Stimulated activated CD4-positive, alpha-beta T cell treated with anti-CD3 and anti-CD28 coated beads, Interleukin-12 subunit alpha, Interleukin-12 subunit beta, amount 100 ng/mL, for 24 hours (primary cell): ENCODE measurements around the gene WDHD1.
"Not testable (repeated sequence)": the region's sequence is repeated elsewhere in the genome, so short reads cannot be mapped to it uniquely, and the experiment has no call there.

Experiments used
- DNase-seq, 2 experiments: peaks; one replicate each; pipeline ENCODE4 v3.0.0-alpha.2; 2020; ENCODE audit warnings: low read depth in 2 of 2

WDHD1 gene

GRCh38 chr14:55048900-55049436 is 22.1 kb upstream of the WDHD1 start:
- no peak for DNase-seq

- no peak for DNase-seq
Observed at GRCh38 chr14:55047301-55048053, 20.6 kb upstream of the WDHD1 start.

- DNase-seq: no peak
Observed at GRCh38 chr14:55045087-55045486, 18.2 kb upstream of the WDHD1 start.

- no peak for DNase-seq
Observed at GRCh38 chr14:55043528-55043927, 16.6 kb upstream of the WDHD1 start.

GRCh38 chr14:55038708-55039107 is 11.8 kb upstream of the WDHD1 start:
- no peak for DNase-seq

GRCh38 chr14:55037995-55038394 is 11.1 kb upstream of the WDHD1 start:
- not testable (repeated sequence) for DNase-seq

GRCh38 chr14:55031190-55031589 is 4.3 kb upstream of the WDHD1 start:
- no peak for DNase-seq

GRCh38 chr14:55028476-55028875 is 1.6 kb upstream of the WDHD1 start:
- no peak for DNase-seq

GRCh38 chr14:55028066-55028465 is 1.2 kb upstream of the WDHD1 start:
- no peak for DNase-seq

GRCh38 chr14:55026441-55026792 is 482 bp downstream of the WDHD1 start:
- DNase-seq: no peak

- no peak for DNase-seq
Observed at GRCh38 chr14:55025948-55026347, 951 bp downstream of the WDHD1 start.

- DNase-seq: not testable (repeated sequence)
Observed at GRCh38 chr14:55024365-55024764, 2.5 kb downstream of the WDHD1 start.

- no peak for DNase-seq
Observed at GRCh38 chr14:55019968-55020554, 6.8 kb downstream of the WDHD1 start.

GRCh38 chr14:55015006-55015405 is 11.9 kb downstream of the WDHD1 start:
- no peak for DNase-seq

- no peak for DNase-seq
Observed at GRCh38 chr14:55005071-55005470, 21.8 kb downstream of the WDHD1 start.

GRCh38 chr14:55000381-55000780 is 26.5 kb downstream of the WDHD1 start:
- no peak for DNase-seq

GRCh38 chr14:54985156-54985555 is 41.7 kb downstream of the WDHD1 start:
- no peak for DNase-seq

- DNase-seq: no peak
Observed at GRCh38 chr14:54981698-54982097, 45.2 kb downstream of the WDHD1 start.

- no peak for DNase-seq
Observed at GRCh38 chr14:54979039-54979438, 47.9 kb downstream of the WDHD1 start.

- no peak for DNase-seq
Observed at GRCh38 chr14:54976316-54976715, 50.6 kb downstream of the WDHD1 start.

GRCh38 chr14:54975856-54976255 is 51.0 kb downstream of the WDHD1 start:
- DNase-seq: no peak

- DNase-seq: no peak
Observed at GRCh38 chr14:54974788-54975414, 52.0 kb downstream of the WDHD1 start.

- no peak for DNase-seq
Observed at GRCh38 chr14:54967496-54967895, 59.4 kb downstream of the WDHD1 start.
